Stomach (tissue), 9 donors: ENCODE measurements around the gene IDH2. TPM values are rescaled to one million over a fixed set of nuclear protein-coding genes. Genes with fewer than 3 reads are reported as not detected.
A peak's percentile ranks its signal among the peaks of the same experiment; 100 is the strongest.

ENCODE experiments used
- DNase-seq, 2 donors: peaks; one replicate each; pipeline versions ENCODE4 v3.0.0 to v3.0.0-alpha.2; 2013 to 2019
- H3K27ac ChIP-seq, 5 donors: fragments of 200-600 bp in 4 of 5; sonication (generic) in 4 of 5; one replicate each; pipeline ENCODE4 v1.5.1; 2013 to 2019; ENCODE audit warnings: mild to moderate bottlenecking in 1 of 5, moderate library complexity in 1 of 5
- H3K27me3 ChIP-seq, 3 donors: fragments of 200-600 bp; sonication (generic); one replicate each; pipeline ENCODE4 v1.5.1; 2017 to 2019; ENCODE audit warnings: mixed run types in 1 of 3
- H3K36me3 ChIP-seq, 4 donors: fragments of 200-600 bp; sonication (generic); 1 replicate in 3 of 4; 2 replicates in 1 of 4; pipeline ENCODE4 v1.5.1; 2016 to 2019
- H3K4me1 ChIP-seq, 4 donors: fragments of 200-600 bp; sonication (generic); one replicate each; pipeline ENCODE4 v1.5.1; 2016 to 2019
- H3K4me3 ChIP-seq, 4 donors: fragments of 200-600 bp; sonication (generic) in 3 of 4; one replicate each; pipeline ENCODE4 v1.5.1; 2016 to 2019; ENCODE audit warnings: mild to moderate bottlenecking in 1 of 4
- H3K9me3 ChIP-seq, 4 donors: fragments of 200-600 bp; sonication (generic); one replicate each; pipeline ENCODE4 v1.5.1; 2016 to 2019
- EP300 ChIP-seq: sonication (generic); formaldehyde crosslinking; IDR thresholded peaks from one replicate; pipeline ENCODE4 v1.6.1; 2017; ENCODE audit warnings: antibody characterized with exemption
- POLR2A ChIP-seq, 4 donors: fragments of 450-650 bp; IDR thresholded peaks; one replicate each; pipeline ENCODE4 v1.6.1; 2016; ENCODE audit warnings: antibody characterized with exemption in 4 of 4, control low read depth in 2 of 4, mild to moderate bottlenecking in 1 of 4, moderate library complexity in 1 of 4
- POLR2AphosphoS5 ChIP-seq, 3 donors: sonication (generic); formaldehyde crosslinking; IDR thresholded peaks; one replicate each; pipeline ENCODE4 v1.6.1; 2016; ENCODE audit warnings: antibody characterized with exemption in 3 of 3
- WGBS, 5 donors: extraction: QIAGEN DNeasy Blood & Tissue Kit in 3 of 5; methylation state at CpG; one replicate each; pipeline versions ENCODE4 v1.1.5 to v1.1.7; 2013 to 2018; 5-methylcytosine and 5-hydroxymethylcytosine counted together
- intact Hi-C: fragments of 100-400 bp; cut with DNase I; formaldehyde crosslinking; loops from one replicate; pipeline ENCODE4 v1.15.1; 2023; ENCODE audit warnings: low total_unique reads
- polyA plus RNA-seq, 3 donors: library from polyadenylated mRNA; stranded (reverse); fragments of 200-250 nt; gene quantifications; one replicate each; pipeline ENCODE4 v1.2.3, GENCODE V29; 2013
- total RNA-seq, 5 donors: library from RNA; depleted of rRNA; stranded (reverse); fragments of >200 nt; gene quantifications; one replicate each; pipeline versions ENCODE4 v1.1.0 to v1.2.3, GENCODE V29; 2014 to 2016
- TF ChIP-seq, protein P1 (sequence below), 7 experiments: fragments of 450-650 bp in 4 of 7; fragments of 200-600 bp in 3 of 7; sonication (generic) in 3 of 7; IDR thresholded peaks; one replicate each; pipeline ENCODE4 v1.5.1; 2016 to 2019; ENCODE audit warnings: antibody characterized with exemption in 7 of 7, control low read depth in 2 of 7, mild to moderate bottlenecking in 1 of 7
- donor health status: healthy with polysubstance abuse.
- donor health status: Bipolar disorder and iron deficiency.
- donor health status: healthy.

IDH2 gene
- total and polyA plus RNA-seq, 8 donors, result 12.3 to 186 (median 117) TPM

- H3K36me3 ChIP-seq, result peaks cover 46 to 95% (median 92%) of the 10 kb centered on the region in 4 donors
- H3K9me3 ChIP-seq, result no peaks in the 10 kb centered on the region
- DNase-seq, result no peak
- no peaks in the 10 kb centered on the region for H3K27me3 ChIP-seq
- H3K27ac ChIP-seq, result peak overlapping the region in 2 of 5 donors; percentile 1 to 34
- TF ChIP-seq EP300 (no peak), POLR2AphosphoS5 (IDR thresholded peaks at IDR 0.05) (no peak)
- H3K4me3 ChIP-seq, result no peak overlapping the region
- WGBS, 5 donors, result 86 to 93% (median 92%) methylated on average over 20 to 28 of the region's 28 CpGs
- peaks cover 11 to 46% (median 18%) of the 10 kb centered on the region in 4 donors for H3K4me1 ChIP-seq
- intact Hi-C loops, result loop anchor here (10.0 kb wide), 1 partner anchor 175 kb away; no protein-coding TSS in a partner anchor
Measured at GRCh38 chr15:90079619-90080457, 22.4 kb downstream of the IDH2 start.

GRCh38 chr15:90078965-90079364, 23.3 kb downstream of the IDH2 start:
- intact Hi-C loops, result loop anchor here (10.0 kb wide), 1 partner anchor 174 kb away; no protein-coding TSS in a partner anchor
- TF ChIP-seq, protein P1, sequence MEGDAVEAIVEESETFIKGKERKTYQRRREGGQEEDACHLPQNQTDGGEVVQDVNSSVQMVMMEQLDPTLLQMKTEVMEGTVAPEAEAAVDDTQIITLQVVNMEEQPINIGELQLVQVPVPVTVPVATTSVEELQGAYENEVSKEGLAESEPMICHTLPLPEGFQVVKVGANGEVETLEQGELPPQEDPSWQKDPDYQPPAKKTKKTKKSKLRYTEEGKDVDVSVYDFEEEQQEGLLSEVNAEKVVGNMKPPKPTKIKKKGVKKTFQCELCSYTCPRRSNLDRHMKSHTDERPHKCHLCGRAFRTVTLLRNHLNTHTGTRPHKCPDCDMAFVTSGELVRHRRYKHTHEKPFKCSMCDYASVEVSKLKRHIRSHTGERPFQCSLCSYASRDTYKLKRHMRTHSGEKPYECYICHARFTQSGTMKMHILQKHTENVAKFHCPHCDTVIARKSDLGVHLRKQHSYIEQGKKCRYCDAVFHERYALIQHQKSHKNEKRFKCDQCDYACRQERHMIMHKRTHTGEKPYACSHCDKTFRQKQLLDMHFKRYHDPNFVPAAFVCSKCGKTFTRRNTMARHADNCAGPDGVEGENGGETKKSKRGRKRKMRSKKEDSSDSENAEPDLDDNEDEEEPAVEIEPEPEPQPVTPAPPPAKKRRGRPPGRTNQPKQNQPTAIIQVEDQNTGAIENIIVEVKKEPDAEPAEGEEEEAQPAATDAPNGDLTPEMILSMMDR (IDR thresholded peaks at IDR 0.05), result no peak
- no peak for TF ChIP-seq POLR2A (IDR thresholded peaks at IDR 0.05)
- TF ChIP-seq EP300, result no peak
- no peak for TF ChIP-seq POLR2AphosphoS5 (IDR thresholded peaks at IDR 0.05)
- Histone ChIP-seq H3K27ac (no peak overlapping the region), H3K27me3 (no peaks in the 10 kb centered on the region), H3K36me3 (peaks cover 37 to 95% (median 92%) of the 10 kb centered on the region in 4 donors), H3K4me3 (no peak overlapping the region), H3K9me3 (no peaks in the 10 kb centered on the region), H3K4me1 (peaks cover 11 to 46% (median 18%) of the 10 kb centered on the region in 4 donors)
- 89 to 97% (median 91%) methylated on average over 7 of the region's 7 CpGs for WGBS, 5 donors
- DNase-seq, result no peak

- Histone ChIP-seq H3K27ac (peak overlapping the region in 2 of 5 donors; percentile 69 to 71), H3K9me3 (no peaks in the 10 kb centered on the region)
- WGBS, 5 donors, result 86 to 96% (median 92%) methylated on average over 6 of the region's 6 CpGs
Measured at GRCh38 chr15:90076716-90077115, 25.6 kb downstream of the IDH2 start.

GRCh38 chr15:90075420-90076289, 26.6 kb downstream of the IDH2 start:
- no peak overlapping the region for H3K4me3 ChIP-seq
- TF ChIP-seq EP300 (no peak), POLR2AphosphoS5 (IDR thresholded peaks at IDR 0.05) (peak in 1 of 3 donors; percentile 66)
- H3K4me1 ChIP-seq, result peaks cover 11 to 34% (median 19%) of the 10 kb centered on the region in 4 donors
- peaks cover 18 to 85% (median 79%) of the 10 kb centered on the region in 4 donors for H3K36me3 ChIP-seq
- no peaks in the 10 kb centered on the region for H3K9me3 ChIP-seq
- DNase-seq, result peak; percentile 57 to 71
- 39 to 48% (median 41%) methylated on average over 13 of the region's 13 CpGs for WGBS, 5 donors
- intact Hi-C loops, result loop anchor here (10.0 kb wide), 1 partner anchor 171 kb away; no protein-coding TSS in a partner anchor
- no peaks in the 10 kb centered on the region for H3K27me3 ChIP-seq
- peak overlapping the region; percentile 60 to 71 (median 67) for H3K27ac ChIP-seq

More at GRCh38 chr15:90076716-90077115, 25.6 kb downstream of the IDH2 start:
- DNase-seq, result no peak
- no peak overlapping the region for H3K4me3 ChIP-seq
- intact Hi-C loops, result loop anchor here (10.0 kb wide), 1 partner anchor 172 kb away; no protein-coding TSS in a partner anchor
- H3K27me3 ChIP-seq, result no peaks in the 10 kb centered on the region
- H3K4me1 ChIP-seq, result peaks cover 10 to 34% (median 13%) of the 10 kb centered on the region in 4 donors
- TF ChIP-seq, protein P1 (IDR thresholded peaks at IDR 0.05), result no peak
- no peak for TF ChIP-seq EP300
- TF ChIP-seq POLR2A (IDR thresholded peaks at IDR 0.05), result no peak
- no peak for TF ChIP-seq POLR2AphosphoS5 (IDR thresholded peaks at IDR 0.05)
- peaks cover 26 to 93% (median 89%) of the 10 kb centered on the region in 4 donors for H3K36me3 ChIP-seq

GRCh38 chr15:90074916-90075315, 27.4 kb downstream of the IDH2 start:
- Histone ChIP-seq H3K27me3 (no peaks in the 10 kb centered on the region), H3K36me3 (peaks cover 11 to 83% (median 71%) of the 10 kb centered on the region in 4 donors), H3K4me1 (peaks cover 11 to 29% (median 23%) of the 10 kb centered on the region in 4 donors), H3K27ac (peak overlapping the region; percentile 60 to 71 (median 67)), H3K9me3 (no peaks in the 10 kb centered on the region), H3K4me3 (no peak overlapping the region)
- TF ChIP-seq, protein P1 (IDR thresholded peaks at IDR 0.05), result no peak
- DNase-seq, result no peak
- intact Hi-C loops, result loop anchor here (10.0 kb wide), 1 partner anchor 170 kb away; no protein-coding TSS in a partner anchor
- WGBS, 5 donors, result 82 to 86% (median 83%) methylated on average over 5 of the region's 5 CpGs
